C4-2B (cell line): ENCODE results near the gene TSC22D1.
"Not testable (repeated sequence)": the region's sequence is repeated elsewhere in the genome, so short reads cannot be mapped to it uniquely, and the experiment has no call there.

Experiments
- CTCF ChIP-seq: fragments of 450-650 bp; conservative IDR thresholded peaks from 2 replicates; pipeline ENCODE4 v1.5.1; 2017; ENCODE audit warnings: mild to moderate bottlenecking
- ZFX ChIP-seq: fragments of 450-650 bp; IDR thresholded peaks from 2 replicates; pipeline ENCODE4 v1.6.1; 2017

DNA sequence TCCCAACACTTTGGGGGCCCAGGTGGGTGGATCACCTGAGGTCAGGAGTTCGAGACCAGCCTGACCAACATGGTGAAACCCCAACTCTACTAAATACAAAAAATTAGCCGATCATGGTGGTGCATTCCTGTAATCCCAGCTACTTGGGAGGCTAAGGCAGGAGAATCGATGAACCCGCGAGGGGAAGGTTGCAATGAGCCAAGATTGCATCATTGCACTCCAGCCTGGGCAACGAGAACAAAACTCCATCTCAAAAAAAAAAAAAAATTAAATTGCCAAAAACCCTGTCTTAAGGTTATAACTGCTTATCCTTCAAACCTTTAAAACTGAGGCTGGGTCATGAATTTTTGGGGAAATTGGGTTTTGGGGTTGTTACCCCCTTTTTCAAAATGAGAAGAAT lies 13.3 kb downstream of the TSC22D1 start:
- TF ChIP-seq CTCF, ZFX: not testable (repeated sequence)
